CD4-positive, CD25-positive, alpha-beta regulatory T cell (primary cell): Measurements from ENCODE around the gene RNLS. TPM values are rescaled to one million over a fixed set of nuclear protein-coding genes. Genes with fewer than 3 reads are reported as not detected.

Experiments used
- ATAC-seq, 2 donors: fragments of 150-1000 bp; cut with Tn5 transposase; one replicate each; pipeline ENCODE4 v1.10.0; 2021; ENCODE audit warnings: low read depth in 2 of 2, moderate number of reproducible peaks in 2 of 2, moderate library complexity in 1 of 2
- DNase-seq, 3 donors: peaks; one replicate each; pipeline versions ENCODE4 v3.0.0 to v3.0.0-alpha.2; 2012 to 2022; ENCODE audit warnings: mixed read lengths in 1 of 3
- H3K27ac ChIP-seq: one replicate; pipeline ENCODE4 v1.7.0; 2013; ENCODE audit warnings: mild to moderate bottlenecking, low read length; ENCODE audit not compliant: insufficient read depth, poor library complexity, severe bottlenecking
- H3K27me3 ChIP-seq: one replicate; pipeline ENCODE4 v1.7.0; 2013; ENCODE audit warnings: low read length; ENCODE audit not compliant: control insufficient read depth, insufficient read depth
- H3K36me3 ChIP-seq: one replicate; pipeline ENCODE4 v1.7.0; 2013; ENCODE audit warnings: mild to moderate bottlenecking, low read length, moderate library complexity; ENCODE audit not compliant: control insufficient read depth, insufficient read depth
- H3K4me1 ChIP-seq: 2 replicates; pipeline ENCODE4 v1.7.0; 2013; ENCODE audit warnings: mild to moderate bottlenecking, low read length; ENCODE audit not compliant: insufficient read depth, control insufficient read depth, poor library complexity, severe bottlenecking
- H3K4me3 ChIP-seq: one replicate; pipeline ENCODE4 v1.7.0; 2013; ENCODE audit warnings: low read depth, mild to moderate bottlenecking, low read length, moderate library complexity
- H3K9me3 ChIP-seq, 2 experiments: 1 replicate in 1 of 2; 2 replicates in 1 of 2; pipeline ENCODE4 v1.7.0; 2013; ENCODE audit warnings: low read length in 2 of 2, mild to moderate bottlenecking in 1 of 2, moderate library complexity in 1 of 2; ENCODE audit not compliant: control insufficient read depth in 2 of 2
- H3K27ac Mint-ChIP-seq, 3 donors: one replicate each; pipeline ENCODE4 v1.8.0; 2020 to 2022; ENCODE audit warnings: mild to moderate bottlenecking in 3 of 3, mixed read lengths in 3 of 3, moderate library complexity in 2 of 3
- H3K27me3 Mint-ChIP-seq: one replicate; pipeline ENCODE4 v1.8.0; 2022; ENCODE audit warnings: mild to moderate bottlenecking, mixed read lengths
- H3K36me3 Mint-ChIP-seq: one replicate; pipeline ENCODE4 v1.8.0; 2020; ENCODE audit warnings: mixed read lengths
- H3K4me1 Mint-ChIP-seq, 4 donors: one replicate each; pipeline ENCODE4 v1.8.0; 2020 to 2022; ENCODE audit warnings: mixed read lengths in 4 of 4, mild to moderate bottlenecking in 1 of 4
- H3K4me3 Mint-ChIP-seq, 4 donors: one replicate each; pipeline ENCODE4 v1.8.0; 2020 to 2022; ENCODE audit warnings: mild to moderate bottlenecking in 4 of 4, mixed read lengths in 4 of 4, moderate library complexity in 3 of 4
- H3K9me3 Mint-ChIP-seq, 7 donors: one replicate each; pipeline ENCODE4 v1.8.0; 2020 to 2022; ENCODE audit warnings: mixed read lengths in 7 of 7, mild to moderate bottlenecking in 3 of 7, moderate library complexity in 2 of 7
- polyA plus RNA-seq, 4 donors: library from polyadenylated mRNA; unstranded; fragments of 300-500 nt; fragmentation: Illumina TruSeq; gene quantifications; one replicate each; pipeline ENCODE4 v1.2.3, GENCODE V29; 2021
- total RNA-seq: library from RNA; stranded (reverse); gene quantifications from one replicate; pipeline ENCODE4 v1.2.3, GENCODE V29; 2022

RNLS gene
- total and polyA plus RNA-seq, 5 donors from 2014 or later, result 1.6 to 5.6 (median 4.4) TPM

DNA sequence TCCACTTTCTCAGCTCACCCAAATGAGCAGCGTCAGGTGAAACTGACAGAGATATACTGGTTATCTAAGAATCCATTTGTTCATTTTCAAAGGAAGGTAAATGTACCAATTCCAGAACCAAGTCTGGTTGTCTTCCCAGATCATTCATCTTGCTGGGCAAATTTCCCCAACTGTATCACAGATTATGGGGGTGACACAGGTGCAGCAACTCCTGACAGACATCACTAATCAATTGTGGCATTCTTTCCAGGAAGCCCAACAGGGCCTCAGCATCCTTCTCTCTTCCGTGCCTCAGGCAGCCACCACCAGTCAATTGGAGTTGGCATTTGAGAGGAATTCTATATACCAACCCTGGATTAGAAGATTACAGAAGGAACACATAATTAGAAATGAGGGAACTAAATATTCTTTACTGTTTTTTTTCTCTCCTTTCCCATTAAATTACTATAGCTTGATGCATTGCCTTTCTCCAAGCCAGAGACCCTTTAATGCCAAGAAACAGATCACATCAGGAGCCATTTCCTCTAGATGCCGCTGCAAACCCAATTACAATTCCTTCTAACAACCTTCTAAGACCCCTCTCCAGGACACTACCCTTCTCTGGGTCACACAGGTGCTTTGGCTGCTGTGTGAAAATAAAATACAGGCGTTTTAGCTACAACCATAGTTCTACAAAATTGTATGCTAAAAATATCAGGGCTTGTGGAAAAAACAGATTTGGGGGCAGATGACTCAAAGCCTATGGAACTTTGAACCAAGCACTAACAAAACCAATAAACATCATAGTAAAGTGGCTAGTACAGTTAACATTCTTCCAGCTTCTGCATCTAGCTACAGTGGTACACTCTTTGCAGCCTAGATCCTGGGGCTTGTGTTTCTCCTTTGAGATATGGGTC lies 291.6 kb downstream of the RNLS start:
- Mint-ChIP-seq H3K36me3 (no peaks in the 10 kb centered on the region), H3K9me3 (peaks cover 0 to 3% (median 0%) of the 10 kb centered on the region in 7 donors), H3K4me3 (no peak overlapping the region), H3K4me1 (peaks cover 0 to 8% (median 0%) of the 10 kb centered on the region in 4 donors), H3K27ac (peak overlapping the region in 1 of 3 donors; percentile 22), H3K27me3 (no peaks in the 10 kb centered on the region)
- Histone ChIP-seq H3K4me1 (no peaks in the 10 kb centered on the region), H3K4me3 (no peak overlapping the region), H3K27me3 (no peaks in the 10 kb centered on the region), H3K27ac (no peak overlapping the region), H3K36me3 (no peaks in the 10 kb centered on the region), H3K9me3 (no peaks in the 10 kb centered on the region)
- ATAC-seq (no peak), DNase-seq (no peak)

GRCh38 chr10:88289342-88289741 lies 293.8 kb downstream of the RNLS start:
- H3K9me3 ChIP-seq, result no peaks in the 10 kb centered on the region
- H3K36me3 Mint-ChIP-seq, result no peaks in the 10 kb centered on the region
- peaks cover 0 to 3% (median 0%) of the 10 kb centered on the region in 7 donors for H3K9me3 Mint-ChIP-seq
- no peak overlapping the region for H3K4me3 Mint-ChIP-seq
- H3K27me3 Mint-ChIP-seq, result no peaks in the 10 kb centered on the region
- ATAC-seq (no peak), DNase-seq (no peak)
- H3K27me3 ChIP-seq, result no peaks in the 10 kb centered on the region
- no peak overlapping the region for H3K27ac ChIP-seq
- no peaks in the 10 kb centered on the region for H3K36me3 ChIP-seq
- H3K27ac Mint-ChIP-seq, result no peak overlapping the region
- H3K4me1 ChIP-seq, result no peaks in the 10 kb centered on the region
- peaks cover 0 to 8% (median 0%) of the 10 kb centered on the region in 4 donors for H3K4me1 Mint-ChIP-seq
- H3K4me3 ChIP-seq, result no peak overlapping the region

DNA sequence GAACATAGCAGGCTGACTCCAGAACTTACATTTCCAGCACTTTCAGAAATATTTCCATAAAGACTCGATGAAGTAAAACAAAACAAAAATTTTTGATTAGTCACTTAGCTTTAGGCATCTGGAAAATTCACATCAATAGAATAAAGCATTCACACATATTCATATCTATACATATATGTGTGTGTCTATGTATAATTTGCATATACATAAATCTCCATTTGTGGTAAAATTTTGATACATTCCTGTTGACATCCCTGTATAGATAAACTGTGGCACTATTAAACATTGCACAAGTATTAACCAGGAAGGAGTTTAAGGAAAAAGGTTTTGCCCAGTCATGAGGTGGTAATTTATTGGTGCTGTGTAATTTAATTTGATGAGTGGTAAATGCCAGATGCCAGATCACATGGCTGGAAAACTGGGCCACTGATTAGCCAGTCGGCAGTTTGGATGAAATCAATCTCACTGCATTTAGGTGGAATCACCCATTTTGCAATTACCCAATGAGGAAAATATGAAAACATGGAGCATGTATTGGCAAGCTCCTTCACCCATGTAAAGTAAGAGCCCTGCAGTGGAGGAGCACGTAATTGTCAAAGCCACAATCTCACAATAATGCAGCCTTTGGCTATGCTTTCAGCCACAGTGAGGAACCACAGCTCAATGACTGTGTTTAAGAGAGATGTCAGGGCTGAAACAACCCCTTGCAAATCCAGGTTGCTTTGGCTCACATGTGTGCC lies 294.6 kb downstream of the RNLS start:
- no peak overlapping the region for H3K4me3 ChIP-seq
- H3K4me3 Mint-ChIP-seq, result no peak overlapping the region
- no peaks in the 10 kb centered on the region for H3K36me3 Mint-ChIP-seq
- no peak for DNase-seq
- H3K27ac Mint-ChIP-seq, result no peak overlapping the region
- peaks cover 0 to 8% (median 0%) of the 10 kb centered on the region in 4 donors for H3K4me1 Mint-ChIP-seq
- no peak overlapping the region for H3K27ac ChIP-seq
- H3K27me3 ChIP-seq, result no peaks in the 10 kb centered on the region
- H3K4me1 ChIP-seq, result no peaks in the 10 kb centered on the region
- no peaks in the 10 kb centered on the region for H3K9me3 ChIP-seq
- no peaks in the 10 kb centered on the region for H3K27me3 Mint-ChIP-seq
- ATAC-seq, result no peak
- H3K9me3 Mint-ChIP-seq, result no peaks in the 10 kb centered on the region
- no peaks in the 10 kb centered on the region for H3K36me3 ChIP-seq

GRCh38 chr10:88286030-88286429 lies 297.1 kb downstream of the RNLS start:
- Mint-ChIP-seq H3K9me3 (no peaks in the 10 kb centered on the region), H3K27me3 (no peaks in the 10 kb centered on the region), H3K4me3 (no peak overlapping the region), H3K27ac (no peak overlapping the region), H3K36me3 (peaks cover 3% of the 10 kb centered on the region), H3K4me1 (peaks cover 0 to 5% (median 2%) of the 10 kb centered on the region in 4 donors)
- Histone ChIP-seq H3K9me3 (no peaks in the 10 kb centered on the region), H3K4me1 (no peaks in the 10 kb centered on the region), H3K27ac (no peak overlapping the region), H3K4me3 (no peak overlapping the region), H3K36me3 (no peaks in the 10 kb centered on the region), H3K27me3 (no peaks in the 10 kb centered on the region)
- DNase-seq, result no peak
- no peak for ATAC-seq

DNA sequence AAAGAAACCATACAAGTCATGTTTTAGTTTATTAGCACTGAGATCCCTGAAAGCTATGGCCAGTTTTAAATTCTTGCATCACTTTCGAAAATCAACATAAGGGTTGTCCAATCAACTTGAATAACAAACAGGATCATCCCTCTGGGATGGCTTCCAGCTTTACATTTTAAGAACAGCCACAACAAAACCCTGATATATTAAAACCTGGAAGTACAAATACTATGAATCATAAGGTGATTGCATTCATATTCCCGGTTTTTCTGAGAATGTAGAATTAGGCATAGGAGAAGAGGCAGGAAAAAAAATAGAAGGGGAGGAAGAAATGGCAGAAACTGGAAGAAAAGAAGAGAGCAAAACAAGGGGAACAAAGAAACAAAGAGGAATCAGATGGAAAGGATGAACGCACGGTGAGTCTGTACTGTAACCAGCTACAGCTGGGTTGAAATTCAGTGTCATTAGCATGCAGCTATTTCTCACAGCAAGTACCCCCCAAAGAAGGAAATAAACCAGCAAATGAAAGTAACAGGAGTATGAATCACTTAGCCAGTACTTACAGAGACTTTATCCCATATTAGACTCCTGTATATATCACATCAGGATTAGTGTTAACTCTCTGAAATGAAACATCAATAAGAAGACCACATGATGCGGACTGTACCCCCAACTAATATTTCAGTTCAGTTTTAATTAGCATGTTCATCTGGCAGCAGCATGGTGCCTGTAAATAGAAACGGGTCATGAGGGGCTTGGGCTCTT lies 301.3 kb downstream of the RNLS start:
- peaks cover 0 to 14% (median 5%) of the 10 kb centered on the region in 4 donors for H3K4me1 Mint-ChIP-seq

DNA sequence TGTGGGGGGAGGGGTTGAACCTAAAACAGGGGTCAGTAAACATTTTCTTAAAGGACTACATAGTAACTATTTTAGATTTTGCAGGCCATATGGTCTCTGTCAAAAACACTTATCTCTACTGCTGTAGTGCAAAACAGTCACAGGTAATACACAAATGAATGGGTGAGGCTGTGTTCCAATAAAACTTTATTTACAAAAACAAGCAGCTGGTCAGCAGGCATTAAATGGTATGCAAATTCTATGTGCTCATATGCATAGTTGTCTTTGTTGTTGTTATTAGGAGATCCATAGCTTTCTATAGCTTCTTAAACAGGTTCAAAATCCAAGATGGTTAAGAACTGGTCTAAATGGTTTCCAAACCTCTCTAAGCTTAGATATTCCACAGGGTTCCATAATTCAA lies 302.6 kb downstream of the RNLS start:
- Histone ChIP-seq H3K4me3 (no peak overlapping the region), H3K9me3 (no peaks in the 10 kb centered on the region), H3K27me3 (no peaks in the 10 kb centered on the region), H3K36me3 (no peaks in the 10 kb centered on the region), H3K27ac (no peak overlapping the region), H3K4me1 (no peaks in the 10 kb centered on the region)
- ATAC-seq (no peak), DNase-seq (no peak)
- Mint-ChIP-seq H3K4me1 (peaks cover 0 to 14% (median 5%) of the 10 kb centered on the region in 4 donors), H3K36me3 (peaks cover 3% of the 10 kb centered on the region), H3K27ac (no peak overlapping the region), H3K4me3 (no peak overlapping the region), H3K27me3 (no peaks in the 10 kb centered on the region), H3K9me3 (peaks cover 0 to 2% (median 0%) of the 10 kb centered on the region in 7 donors)

More for the DNA sequence above, 301.3 kb downstream of the RNLS start:
- Mint-ChIP-seq H3K9me3 (peaks cover 0 to 2% (median 0%) of the 10 kb centered on the region in 7 donors), H3K27ac (no peak overlapping the region), H3K27me3 (no peaks in the 10 kb centered on the region), H3K36me3 (peaks cover 3% of the 10 kb centered on the region), H3K4me3 (no peak overlapping the region)
- Histone ChIP-seq H3K36me3 (no peaks in the 10 kb centered on the region), H3K27me3 (no peaks in the 10 kb centered on the region), H3K9me3 (no peaks in the 10 kb centered on the region), H3K27ac (no peak overlapping the region), H3K4me3 (no peak overlapping the region), H3K4me1 (no peaks in the 10 kb centered on the region)
- ATAC-seq (no peak), DNase-seq (no peak)

DNA sequence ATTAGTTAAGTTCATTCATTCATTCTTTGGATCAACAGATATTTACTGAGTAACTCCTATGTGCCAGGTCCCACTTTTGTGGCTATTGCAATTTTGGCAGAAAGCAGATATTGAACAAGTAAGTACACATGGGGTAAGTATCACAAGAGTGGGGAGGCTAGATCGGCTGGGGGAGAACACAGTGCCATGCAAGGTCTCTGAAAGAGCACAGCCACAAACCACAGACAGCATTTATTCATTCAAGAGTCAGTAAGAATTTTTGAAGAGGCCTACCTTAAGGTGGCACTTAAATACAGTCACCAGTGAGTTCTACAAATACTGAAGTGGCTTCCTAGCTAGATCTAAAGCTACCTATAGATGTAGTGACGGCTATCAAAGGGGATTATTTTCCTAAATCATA lies 304.2 kb downstream of the RNLS start:
- H3K4me1 Mint-ChIP-seq, result peaks cover 4 to 14% (median 9%) of the 10 kb centered on the region in 4 donors
- H3K27me3 ChIP-seq, result no peaks in the 10 kb centered on the region
- no peaks in the 10 kb centered on the region for H3K4me1 ChIP-seq
- no peaks in the 10 kb centered on the region for H3K36me3 ChIP-seq
- ATAC-seq (no peak), DNase-seq (no peak)
- no peak overlapping the region for H3K4me3 ChIP-seq
- peaks cover 0 to 2% (median 0%) of the 10 kb centered on the region in 7 donors for H3K9me3 Mint-ChIP-seq
- H3K9me3 ChIP-seq, result no peaks in the 10 kb centered on the region
- no peak overlapping the region for H3K4me3 Mint-ChIP-seq
- H3K27me3 Mint-ChIP-seq, result no peaks in the 10 kb centered on the region
- peaks cover 3% of the 10 kb centered on the region for H3K36me3 Mint-ChIP-seq
- H3K27ac Mint-ChIP-seq, result no peak overlapping the region
- no peak overlapping the region for H3K27ac ChIP-seq
